HCT116 (cell line): Measurements from ENCODE around the gene AKAP13. TPM values are rescaled to one million over a fixed set of nuclear protein-coding genes. Genes with fewer than 3 reads are reported as not detected.

Experiments
- ATAC-seq: fragments of 200-7000 bp; cut with Tn5 transposase; 2 replicates; pipeline ENCODE4 v1.9.1; 2020; ENCODE audit warnings: mild to moderate bottlenecking, moderate library complexity
- BruUV-seq: library from RNA; stranded (reverse); fragments of 400-500 nt; replicated peaks from 2 replicates; lab custom pipeline; 2021; lab: Mats Ljungman, UMichigan
- CTCF ChIA-PET: fragments of 300-600 bp; sonication (Branson Sonifier 250); formaldehyde crosslinking; loops from one replicate; lab custom pipeline; 2021; ENCODE audit warnings: antibody characterized with exemption; lab: Charles Lee
- POLR2A ChIA-PET: fragments of 300-600, 350-600 bp; sonication (Branson Sonifier 250); formaldehyde crosslinking; loops from one replicate; lab custom pipeline; 2021; ENCODE audit warnings: antibody characterized with exemption; lab: Charles Lee
- RAD21 ChIA-PET, 2 experiments: fragments of 300-600 bp; sonication (Branson Sonifier 250); formaldehyde crosslinking; loops; one replicate each; lab custom pipeline; 2023; ENCODE audit warnings: low total read pairs in 2 of 2; ENCODE audit not compliant: uncharacterized antibody in 2 of 2, unreplicated experiment in 2 of 2, low non-redundant PET in 1 of 2; lab: Charles Lee
- DNase-seq: peaks from one replicate; pipeline ENCODE4 v3.0.0-alpha.2; 2010; ENCODE audit warnings: low read depth, low spot score
- H2AFZ ChIP-seq: fragments of 200-600 bp; shearing (Covaris generic), sonication (generic); 2 replicates; pipeline ENCODE4 v1.6.1; 2017; ENCODE audit warnings: low read depth, mixed run types, mixed read lengths, antibody characterized with exemption, low read length; ENCODE audit not compliant: poor library complexity, severe bottlenecking
- H3K27ac ChIP-seq: 2 replicates; pipeline ENCODE4 v1.5.1; 2012; ENCODE audit warnings: low read depth, low read length
- H3K27me3 ChIP-seq: fragments of 200-600 bp; sonication (generic); 2 replicates; pipeline ENCODE4 v1.6.1; 2016; ENCODE audit warnings: mixed run types, low read length, mixed read lengths; ENCODE audit not compliant: insufficient read depth
- H3K36me3 ChIP-seq, 2 experiments: fragments of 200-500 bp in 1 of 2; fragments of 200-600 bp in 1 of 2; sonication (Bioruptor generic) in 1 of 2; sonication (generic) in 1 of 2; 2 replicates each; pipeline versions ENCODE4 v1.5.1 to v1.6.1; 2014 to 2016; ENCODE audit warnings: low read length in 2 of 2, inconsistent platforms in 1 of 2, mixed read lengths in 1 of 2, mixed run types in 1 of 2; ENCODE audit not compliant: insufficient read depth in 2 of 2, control insufficient read depth in 1 of 2
- H3K4me1 ChIP-seq, 2 experiments: fragments of 200-600 bp in 1 of 2; sonication (generic) in 1 of 2; 2 replicates each; pipeline versions ENCODE4 v1.5.1 to v1.6.1; 2012 to 2017; ENCODE audit warnings: low read length in 2 of 2, inconsistent platforms in 1 of 2, mild to moderate bottlenecking in 1 of 2, mixed read lengths in 1 of 2, mixed run types in 1 of 2, moderate library complexity in 1 of 2; ENCODE audit not compliant: insufficient read depth in 2 of 2, control insufficient read depth in 1 of 2
- H3K4me2 ChIP-seq: fragments of 200-600 bp; sonication (generic); 2 replicates; pipeline ENCODE4 v1.6.1; 2017; ENCODE audit warnings: mixed run types, low read length, mixed read lengths
- H3K4me3 ChIP-seq, 2 experiments: fragments of 200-600 bp in 1 of 2; sonication (generic) in 1 of 2; replicated peaks in 1 of 2; 2 replicates each; pipeline ENCODE4 v1.5.1; 2011 to 2016; ENCODE audit warnings: low read length in 2 of 2, control low read depth in 1 of 2, low read depth in 1 of 2, mild to moderate bottlenecking in 1 of 2, mixed read lengths in 1 of 2, mixed run types in 1 of 2
- H3K79me2 ChIP-seq: fragments of 200-600 bp; sonication (generic); 2 replicates; pipeline ENCODE4 v1.6.1; 2017; ENCODE audit warnings: mild to moderate bottlenecking, mixed run types, low read length, moderate library complexity, mixed read lengths; ENCODE audit not compliant: insufficient read depth
- H3K9ac ChIP-seq: fragments of 200-600 bp; sonication (generic); 2 replicates; pipeline ENCODE4 v1.6.1; 2016; ENCODE audit warnings: low read length, mixed read lengths
- H3K9me2 ChIP-seq: fragments of 200-600 bp; sonication (generic), shearing (Covaris generic); 2 replicates; pipeline ENCODE4 v1.6.1; 2017; ENCODE audit warnings: mixed run types, mild to moderate bottlenecking, moderate library complexity; ENCODE audit not compliant: insufficient read depth
- H3K9me3 ChIP-seq, 2 experiments: fragments of 200-500 bp in 1 of 2; fragments of 200-600 bp in 1 of 2; sonication (Bioruptor generic) in 1 of 2; sonication (generic) in 1 of 2; 2 replicates each; pipeline ENCODE4 v1.6.1; 2014 to 2017; ENCODE audit warnings: low read length in 2 of 2, mixed read lengths in 2 of 2, inconsistent platforms in 1 of 2, low read depth in 1 of 2, mild to moderate bottlenecking in 1 of 2, mixed run types in 1 of 2, moderate library complexity in 1 of 2; ENCODE audit not compliant: control insufficient read depth in 1 of 2, insufficient read depth in 1 of 2
- H4K20me1 ChIP-seq: fragments of 200-600 bp; sonication (generic), shearing (Covaris generic); 2 replicates; pipeline ENCODE4 v1.6.1; 2017; ENCODE audit warnings: mixed run types, mild to moderate bottlenecking, moderate library complexity; ENCODE audit not compliant: insufficient read depth
- ATF3 ChIP-seq: IDR thresholded peaks from 2 replicates; pipeline ENCODE4 v1.6.1; 2012
- CTCF ChIP-seq, 3 experiments: fragments of 200-600 bp in 1 of 3; sonication (generic) in 1 of 3; IDR thresholded peaks in 2 of 3; conservative IDR thresholded peaks in 1 of 3; 2 replicates each; pipeline ENCODE4 v1.5.1; 2012 to 2017; ENCODE audit warnings: low read depth in 2 of 3, low read length in 2 of 3, antibody characterized with exemption in 1 of 3, borderline replicate concordance in 1 of 3, control low read depth in 1 of 3, mild to moderate bottlenecking in 1 of 3, mixed read lengths in 1 of 3, mixed run types in 1 of 3, moderate library complexity in 1 of 3; ENCODE audit not compliant: insufficient read depth in 1 of 3
- EGR1 ChIP-seq: IDR thresholded peaks from 2 replicates; pipeline ENCODE4 v1.6.1; 2012; ENCODE audit warnings: low read depth
- ELF1 ChIP-seq: IDR thresholded peaks from 2 replicates; pipeline ENCODE4 v1.6.1; 2012; ENCODE audit warnings: low read depth, borderline replicate concordance
- EZH2 ChIP-seq: fragments of 200-600 bp; sonication (generic); IDR thresholded peaks from 2 replicates; pipeline ENCODE4 v1.6.1; 2017; ENCODE audit warnings: antibody characterized with exemption, mixed run types
- EZH2phosphoT487 ChIP-seq: fragments of 200-600 bp; IDR thresholded peaks from 2 replicates; pipeline ENCODE4 v1.6.1; 2018; ENCODE audit warnings: antibody characterized with exemption, borderline replicate concordance
- FOSL1 ChIP-seq: IDR thresholded peaks from 2 replicates; pipeline ENCODE4 v1.6.1; 2012; ENCODE audit warnings: low read depth
- JUND ChIP-seq: IDR thresholded peaks from 2 replicates; pipeline ENCODE4 v1.6.1; 2012
- POLR2A ChIP-seq: IDR thresholded peaks from 2 replicates; pipeline ENCODE4 v1.7.0; 2011; ENCODE audit warnings: borderline replicate concordance; ENCODE audit not compliant: insufficient read depth, insufficient read length; ENCODE audit errors: extremely low read depth
- RAD21 ChIP-seq: IDR thresholded peaks from 2 replicates; pipeline ENCODE4 v1.6.1; 2012; ENCODE audit warnings: low read depth, mild to moderate bottlenecking
- SP1 ChIP-seq: IDR thresholded peaks from 2 replicates; pipeline ENCODE4 v1.6.1; 2012; ENCODE audit warnings: low read depth
- SRF ChIP-seq: IDR thresholded peaks from 2 replicates; pipeline ENCODE4 v1.6.1; 2012; ENCODE audit warnings: low read depth
- TCF7L2 ChIP-seq: IDR thresholded peaks from 2 replicates; pipeline ENCODE4 v1.7.0; 2011; ENCODE audit warnings: borderline replicate concordance, inconsistent platforms; ENCODE audit not compliant: insufficient read depth, insufficient read length; ENCODE audit errors: extremely low read depth
- YY1 ChIP-seq: IDR thresholded peaks from 2 replicates; pipeline ENCODE4 v1.6.1; 2011; ENCODE audit warnings: low read length, low read depth, moderate library complexity, mild to moderate bottlenecking; ENCODE audit not compliant: insufficient replicate concordance; ENCODE audit errors: extremely low read depth
- ZBTB33 ChIP-seq: IDR thresholded peaks from 2 replicates; pipeline ENCODE4 v1.6.1; 2011; ENCODE audit warnings: mild to moderate bottlenecking, low read length, moderate library complexity; ENCODE audit not compliant: insufficient replicate concordance; ENCODE audit errors: extremely low read depth
- ZFX ChIP-seq: fragments of 450-650 bp; IDR thresholded peaks from 2 replicates; pipeline ENCODE4 v1.6.1; 2017
- intact Hi-C: fragments of 100-400 bp; cut with micrococcal nuclease; formaldehyde crosslinking; loops from 2 replicates; pipeline ENCODE4 v1.10.0; 2022
- total RNA-seq: library from RNA; stranded (reverse); gene quantifications from one replicate; pipeline ENCODE4 v1.2.1, GENCODE V29; 2021; ENCODE audit not compliant: unreplicated experiment
- TF ChIP-seq, protein P1 (sequence below): IDR thresholded peaks from 2 replicates; pipeline ENCODE4 v1.6.1; 2012
- TF ChIP-seq, protein P2 (sequence below): IDR thresholded peaks from 2 replicates; pipeline ENCODE4 v1.6.1; 2012; ENCODE audit warnings: low read depth

Gene AKAP13
- total RNA-seq, 1 experiment from 2014 or later: 43.1 TPM

- no TSS peak for BruUV-seq
These were observed 152.3 kb downstream of the AKAP13 start for GRCh38 chr15:85532689-85533088.

More at GRCh38 chr15:85532689-85533088, 152.3 kb downstream of the AKAP13 start:
- no peak overlapping the region for H3K4me2 ChIP-seq
- ChIA-PET POLR2A (no interaction called here), RAD21 (no interaction called here), CTCF (no interaction called here)
- H3K27ac ChIP-seq: no peak overlapping the region
- H3K27me3 ChIP-seq: no peaks in the 10 kb centered on the region
- H3K79me2 ChIP-seq: no peaks in the 10 kb centered on the region
- TF ChIP-seq JUND (no peak), ELF1 (no peak), CTCF (IDR thresholded peaks at IDR 0.05 in 2 of 3, conservative IDR thresholded peaks at IDR 0.05 in 1 of 3; ENCODE audit: borderline replicate concordance in 1 of 3, insufficient read depth in 1 of 3, low read depth in 2 of 3, low read length in 2 of 3) (no peak), SP1 (no peak), YY1 (no peak), TCF7L2 (no peak), ZFX (no peak), ATF3 (no peak), EZH2 (no peak), RAD21 (no peak), SRF (no peak), ZBTB33 (no peak), FOSL1 (no peak), POLR2A (no peak), EGR1 (no peak), EZH2phosphoT487 (no peak)
- TF ChIP-seq, protein P1, sequence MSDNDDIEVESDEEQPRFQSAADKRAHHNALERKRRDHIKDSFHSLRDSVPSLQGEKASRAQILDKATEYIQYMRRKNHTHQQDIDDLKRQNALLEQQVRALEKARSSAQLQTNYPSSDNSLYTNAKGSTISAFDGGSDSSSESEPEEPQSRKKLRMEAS: no peak
- TF ChIP-seq, protein P2, sequence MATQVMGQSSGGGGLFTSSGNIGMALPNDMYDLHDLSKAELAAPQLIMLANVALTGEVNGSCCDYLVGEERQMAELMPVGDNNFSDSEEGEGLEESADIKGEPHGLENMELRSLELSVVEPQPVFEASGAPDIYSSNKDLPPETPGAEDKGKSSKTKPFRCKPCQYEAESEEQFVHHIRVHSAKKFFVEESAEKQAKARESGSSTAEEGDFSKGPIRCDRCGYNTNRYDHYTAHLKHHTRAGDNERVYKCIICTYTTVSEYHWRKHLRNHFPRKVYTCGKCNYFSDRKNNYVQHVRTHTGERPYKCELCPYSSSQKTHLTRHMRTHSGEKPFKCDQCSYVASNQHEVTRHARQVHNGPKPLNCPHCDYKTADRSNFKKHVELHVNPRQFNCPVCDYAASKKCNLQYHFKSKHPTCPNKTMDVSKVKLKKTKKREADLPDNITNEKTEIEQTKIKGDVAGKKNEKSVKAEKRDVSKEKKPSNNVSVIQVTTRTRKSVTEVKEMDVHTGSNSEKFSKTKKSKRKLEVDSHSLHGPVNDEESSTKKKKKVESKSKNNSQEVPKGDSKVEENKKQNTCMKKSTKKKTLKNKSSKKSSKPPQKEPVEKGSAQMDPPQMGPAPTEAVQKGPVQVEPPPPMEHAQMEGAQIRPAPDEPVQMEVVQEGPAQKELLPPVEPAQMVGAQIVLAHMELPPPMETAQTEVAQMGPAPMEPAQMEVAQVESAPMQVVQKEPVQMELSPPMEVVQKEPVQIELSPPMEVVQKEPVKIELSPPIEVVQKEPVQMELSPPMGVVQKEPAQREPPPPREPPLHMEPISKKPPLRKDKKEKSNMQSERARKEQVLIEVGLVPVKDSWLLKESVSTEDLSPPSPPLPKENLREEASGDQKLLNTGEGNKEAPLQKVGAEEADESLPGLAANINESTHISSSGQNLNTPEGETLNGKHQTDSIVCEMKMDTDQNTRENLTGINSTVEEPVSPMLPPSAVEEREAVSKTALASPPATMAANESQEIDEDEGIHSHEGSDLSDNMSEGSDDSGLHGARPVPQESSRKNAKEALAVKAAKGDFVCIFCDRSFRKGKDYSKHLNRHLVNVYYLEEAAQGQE: no peak
- no peak overlapping the region for H3K9ac ChIP-seq
- H4K20me1 ChIP-seq: no peaks in the 10 kb centered on the region
- intact Hi-C loops: no loop called here
- no peak for DNase-seq
- no peaks in the 10 kb centered on the region for H3K4me1 ChIP-seq
- H3K9me3 ChIP-seq: no peaks in the 10 kb centered on the region
- H3K9me2 ChIP-seq: no peaks in the 10 kb centered on the region
- H3K36me3 ChIP-seq: peaks cover 2 to 5% of the 10 kb centered on the region in 2 experiments; a peak in 1 of 4 replicates
- no peak overlapping the region for H2AFZ ChIP-seq
- no peak for ATAC-seq
- H3K4me3 ChIP-seq: no peak overlapping the region
